Glutamatergic neuron (in vitro differentiated cells): ENCODE measurements around the gene HDAC10. TPM values are rescaled to one million over a fixed set of nuclear protein-coding genes. Genes with fewer than 3 reads are reported as not detected.

Experiments used
- DNase-seq: peaks from one replicate; pipeline ENCODE4 v3.0.0; 2022
- H3K27ac Mint-ChIP-seq: one replicate; pipeline ENCODE4 v1.8.0; 2020; ENCODE audit warnings: mild to moderate bottlenecking, mixed read lengths, inconsistent platforms; ENCODE audit not compliant: unreplicated experiment
- H3K27me3 Mint-ChIP-seq: one replicate; pipeline ENCODE4 v1.8.0; 2020; ENCODE audit warnings: mild to moderate bottlenecking, moderate library complexity, mixed read lengths, inconsistent platforms; ENCODE audit not compliant: unreplicated experiment
- H3K36me3 Mint-ChIP-seq: one replicate; pipeline ENCODE4 v1.8.0; 2020; ENCODE audit warnings: mild to moderate bottlenecking, mixed read lengths, inconsistent platforms; ENCODE audit not compliant: unreplicated experiment
- H3K4me1 Mint-ChIP-seq: one replicate; pipeline ENCODE4 v1.8.0; 2020; ENCODE audit warnings: mild to moderate bottlenecking, low read depth, mixed read lengths, inconsistent platforms; ENCODE audit not compliant: unreplicated experiment
- H3K4me3 Mint-ChIP-seq: one replicate; pipeline ENCODE4 v1.8.0; 2020; ENCODE audit warnings: mild to moderate bottlenecking, mixed read lengths, inconsistent platforms; ENCODE audit not compliant: unreplicated experiment
- H3K9me3 Mint-ChIP-seq: one replicate; pipeline ENCODE4 v1.8.0; 2020; ENCODE audit warnings: mild to moderate bottlenecking, moderate library complexity, mixed read lengths, inconsistent platforms; ENCODE audit not compliant: unreplicated experiment
- total RNA-seq: library from RNA; stranded (reverse); fragmentation: NEBNext Ultra II Directional; extraction: Animal tissue kit (Norgen Biotek cat#: 25700); gene quantifications from one replicate; pipeline ENCODE4 v1.2.1, GENCODE V29; 2021; ENCODE audit not compliant: unreplicated experiment
- TF ChIP-seq, protein P1 (sequence below): fragments of 200-600 bp; sonication (generic); IDR thresholded peaks from one replicate; pipeline ENCODE4 v1.5.0; 2021; ENCODE audit not compliant: partially characterized antibody, unreplicated experiment

The HDAC10 gene
- total RNA-seq, 1 donor from 2014 or later = 88.2 TPM

DNA sequence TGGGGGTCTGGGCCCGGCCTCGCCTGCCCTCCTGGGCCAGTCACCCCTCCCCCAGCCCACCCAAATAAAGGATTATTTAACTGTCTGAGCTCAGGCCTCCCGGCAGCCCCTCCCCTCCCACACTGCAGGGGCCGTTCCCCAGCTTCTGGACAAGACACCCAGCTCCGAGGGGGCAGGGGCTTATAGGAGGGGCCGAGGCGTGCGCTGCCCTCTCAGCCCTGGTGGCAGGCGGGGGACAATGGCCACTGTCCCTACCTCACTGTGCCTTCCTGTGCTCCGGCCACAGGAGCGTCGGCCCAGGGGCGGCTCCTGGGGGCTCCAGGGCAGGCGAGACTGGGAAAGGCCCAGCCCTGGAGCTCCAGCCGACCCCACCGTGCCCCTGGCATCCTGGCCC, 52.4 kb downstream of the HDAC10 start:
- H3K4me1 Mint-ChIP-seq = peaks cover 8% of the 10 kb centered on the region
- H3K36me3 Mint-ChIP-seq = peaks cover 6% of the 10 kb centered on the region
- H3K9me3 Mint-ChIP-seq = peaks cover 9% of the 10 kb centered on the region
- TF ChIP-seq, protein P1, sequence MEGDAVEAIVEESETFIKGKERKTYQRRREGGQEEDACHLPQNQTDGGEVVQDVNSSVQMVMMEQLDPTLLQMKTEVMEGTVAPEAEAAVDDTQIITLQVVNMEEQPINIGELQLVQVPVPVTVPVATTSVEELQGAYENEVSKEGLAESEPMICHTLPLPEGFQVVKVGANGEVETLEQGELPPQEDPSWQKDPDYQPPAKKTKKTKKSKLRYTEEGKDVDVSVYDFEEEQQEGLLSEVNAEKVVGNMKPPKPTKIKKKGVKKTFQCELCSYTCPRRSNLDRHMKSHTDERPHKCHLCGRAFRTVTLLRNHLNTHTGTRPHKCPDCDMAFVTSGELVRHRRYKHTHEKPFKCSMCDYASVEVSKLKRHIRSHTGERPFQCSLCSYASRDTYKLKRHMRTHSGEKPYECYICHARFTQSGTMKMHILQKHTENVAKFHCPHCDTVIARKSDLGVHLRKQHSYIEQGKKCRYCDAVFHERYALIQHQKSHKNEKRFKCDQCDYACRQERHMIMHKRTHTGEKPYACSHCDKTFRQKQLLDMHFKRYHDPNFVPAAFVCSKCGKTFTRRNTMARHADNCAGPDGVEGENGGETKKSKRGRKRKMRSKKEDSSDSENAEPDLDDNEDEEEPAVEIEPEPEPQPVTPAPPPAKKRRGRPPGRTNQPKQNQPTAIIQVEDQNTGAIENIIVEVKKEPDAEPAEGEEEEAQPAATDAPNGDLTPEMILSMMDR = no peak
- no peak for DNase-seq
- H3K4me3 Mint-ChIP-seq = no peak overlapping the region
- H3K27me3 Mint-ChIP-seq = peaks cover 10% of the 10 kb centered on the region
- H3K27ac Mint-ChIP-seq = no peak overlapping the region

DNA sequence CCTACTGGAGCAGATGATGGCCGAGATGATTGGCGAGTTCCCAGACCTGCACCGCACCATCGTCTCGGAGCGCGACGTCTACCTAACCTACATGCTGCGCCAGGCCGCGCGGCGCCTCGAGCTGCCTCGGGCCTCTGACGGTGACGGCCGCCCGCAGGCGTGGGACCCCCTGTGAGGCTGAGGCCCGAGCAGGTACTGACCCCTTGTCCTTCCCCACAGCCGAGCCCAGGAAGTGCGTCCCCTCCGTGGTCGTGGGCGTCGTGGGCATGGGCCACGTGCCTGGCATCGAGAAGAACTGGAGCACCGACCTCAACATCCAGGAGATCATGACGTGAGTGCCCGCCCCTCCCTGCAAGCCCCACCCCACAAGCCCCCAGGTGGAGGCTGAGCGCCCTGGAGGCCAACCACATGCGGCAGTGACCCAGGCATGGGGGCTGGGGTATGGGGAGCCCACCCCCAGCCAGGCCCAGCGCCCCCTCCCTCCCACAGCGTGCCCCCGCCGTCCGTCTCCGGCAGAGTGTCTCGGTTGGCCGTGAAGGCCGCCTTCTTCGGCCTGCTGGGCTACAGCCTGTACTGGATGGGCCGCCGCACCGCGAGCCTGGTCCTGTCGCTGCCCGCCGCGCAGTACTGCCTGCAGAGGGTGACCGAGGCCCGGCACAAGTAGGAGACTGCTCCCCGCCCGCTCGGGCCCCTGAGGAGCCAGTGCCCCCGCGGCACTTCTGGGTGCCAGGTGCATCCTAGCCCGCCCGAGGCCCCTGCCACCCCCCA, 53.0 kb downstream of the HDAC10 start:
- H3K9me3 Mint-ChIP-seq = peaks cover 9% of the 10 kb centered on the region
- no peak overlapping the region for H3K27ac Mint-ChIP-seq
- H3K27me3 Mint-ChIP-seq = peaks cover 10% of the 10 kb centered on the region
- H3K36me3 Mint-ChIP-seq = no peaks in the 10 kb centered on the region
- TF ChIP-seq, protein P1 = no peak
- H3K4me3 Mint-ChIP-seq = no peak overlapping the region
- DNase-seq = no peak
- H3K4me1 Mint-ChIP-seq = peaks cover 8% of the 10 kb centered on the region

GRCh38 chr22:50197000-50197800, 53.9 kb downstream of the HDAC10 start:
- Mint-ChIP-seq H3K27me3 (peaks cover 5% of the 10 kb centered on the region), H3K4me1 (peaks cover 4% of the 10 kb centered on the region), H3K9me3 (peaks cover 4% of the 10 kb centered on the region), H3K36me3 (no peaks in the 10 kb centered on the region), H3K27ac (no peak overlapping the region), H3K4me3 (no peak overlapping the region)
- TF ChIP-seq, protein P1 = no peak
- DNase-seq = no peak

GRCh38 chr22:50196256-50196655, 54.8 kb downstream of the HDAC10 start:
- H3K4me1 Mint-ChIP-seq = peaks cover 4% of the 10 kb centered on the region
- peaks cover 4% of the 10 kb centered on the region for H3K27me3 Mint-ChIP-seq
- TF ChIP-seq, protein P1 = no peak
- DNase-seq = no peak
- no peak overlapping the region for H3K4me3 Mint-ChIP-seq
- H3K36me3 Mint-ChIP-seq = no peaks in the 10 kb centered on the region
- peaks cover 3% of the 10 kb centered on the region for H3K9me3 Mint-ChIP-seq
- H3K27ac Mint-ChIP-seq = no peak overlapping the region

Other genes with a start within 250 kb of the HDAC10 start
- not detected for gene IL17REL, start 238.5 kb downstream of the HDAC10 start, total RNA-seq
- gene TTLL8, start 193.0 kb downstream of the HDAC10 start, total RNA-seq = not detected
- not detected for gene MLC1, start 165.8 kb downstream of the HDAC10 start, total RNA-seq
- 0.34 TPM for gene MOV10L1, start 161.3 kb downstream of the HDAC10 start, total RNA-seq
- gene PANX2, start 80.5 kb downstream of the HDAC10 start, total RNA-seq = 1.8 TPM
- gene TRABD, start 65.4 kb downstream of the HDAC10 start, total RNA-seq = 31.3 TPM
- gene SELENOO, start 50.3 kb downstream of the HDAC10 start, total RNA-seq = 23.9 TPM
- 51.0 TPM for gene TUBGCP6, start 6.2 kb downstream of the HDAC10 start, total RNA-seq
- gene MAPK12, start 10.4 kb upstream of the HDAC10 start, total RNA-seq = 88.5 TPM
- 131 TPM for gene MAPK11, start 19.1 kb upstream of the HDAC10 start, total RNA-seq
- 95.2 TPM for gene PLXNB2, start 56.4 kb upstream of the HDAC10 start, total RNA-seq
- gene DENND6B, start 75.7 kb upstream of the HDAC10 start, total RNA-seq = 32.1 TPM
- 122 TPM for gene PPP6R2, start 92.1 kb upstream of the HDAC10 start, total RNA-seq
- 206 TPM for gene SBF1, start 223.8 kb upstream of the HDAC10 start, total RNA-seq
- 37.6 TPM for gene ADM2, start 230.3 kb upstream of the HDAC10 start, total RNA-seq
- 4.0 TPM for gene MIOX, start 235.6 kb upstream of the HDAC10 start, total RNA-seq